Mononuclear cell (primary cell): ENCODE data around the gene SAMMSON. TPM values are rescaled to one million over a fixed set of nuclear protein-coding genes. Genes with fewer than 3 reads are reported as not detected.

ENCODE experiments used
- H3K27me3 ChIP-seq: 2 replicates; pipeline ENCODE4 v1.6.0; 2011; ENCODE audit warnings: low read length, control low read depth; ENCODE audit not compliant: insufficient read depth
- H3K4me1 ChIP-seq: 2 replicates; pipeline ENCODE4 v1.5.1; 2011; ENCODE audit warnings: mild to moderate bottlenecking, low read length, control low read depth; ENCODE audit not compliant: insufficient read depth
- H3K4me3 ChIP-seq: 2 replicates; pipeline ENCODE4 v1.5.1; 2011; ENCODE audit warnings: mild to moderate bottlenecking, low read length, moderate library complexity
- H3K9me3 ChIP-seq: 2 replicates; pipeline ENCODE4 v1.5.1; 2011; ENCODE audit warnings: low read depth, mild to moderate bottlenecking, control low read depth, low read length
- total RNA-seq: library from RNA; depleted of rRNA; stranded (reverse); fragments of >200 nt; gene quantifications from one replicate; pipeline ENCODE4 v1.2.3, GENCODE V29; 2012

Gene SAMMSON
- total RNA-seq, 1 donor = not detected

GRCh38 chr3:70095260-70095659 lies 95.7 kb downstream of the SAMMSON start:
- Histone ChIP-seq H3K27me3 (no peaks in the 10 kb centered on the region), H3K4me3 (no peak overlapping the region), H3K9me3 (no peaks in the 10 kb centered on the region), H3K4me1 (no peaks in the 10 kb centered on the region)

GRCh38 chr3:70096376-70097066 lies 97.0 kb downstream of the SAMMSON start:
- H3K27me3 ChIP-seq = no peaks in the 10 kb centered on the region
- H3K4me1 ChIP-seq = no peaks in the 10 kb centered on the region
- no peaks in the 10 kb centered on the region for H3K9me3 ChIP-seq
- no peak overlapping the region for H3K4me3 ChIP-seq

- Histone ChIP-seq H3K9me3 (no peaks in the 10 kb centered on the region), H3K4me3 (no peak overlapping the region), H3K4me1 (no peaks in the 10 kb centered on the region), H3K27me3 (no peaks in the 10 kb centered on the region)
These were observed 97.6 kb downstream of the SAMMSON start for GRCh38 chr3:70097084-70097483.

- H3K4me3 ChIP-seq = no peak overlapping the region
- H3K9me3 ChIP-seq = no peaks in the 10 kb centered on the region
- no peaks in the 10 kb centered on the region for H3K4me1 ChIP-seq
- H3K27me3 ChIP-seq = no peaks in the 10 kb centered on the region
These were observed 108.5 kb downstream of the SAMMSON start for GRCh38 chr3:70108072-70108471.

GRCh38 chr3:70108546-70108945 lies 109.0 kb downstream of the SAMMSON start:
- Histone ChIP-seq H3K9me3 (no peaks in the 10 kb centered on the region), H3K4me3 (no peak overlapping the region), H3K4me1 (no peaks in the 10 kb centered on the region), H3K27me3 (no peaks in the 10 kb centered on the region)

- Histone ChIP-seq H3K4me1 (no peaks in the 10 kb centered on the region), H3K4me3 (no peak overlapping the region), H3K9me3 (no peaks in the 10 kb centered on the region), H3K27me3 (no peaks in the 10 kb centered on the region)
These were observed 110.5 kb downstream of the SAMMSON start for GRCh38 chr3:70110066-70110465.

- H3K4me1 ChIP-seq = no peaks in the 10 kb centered on the region
- H3K9me3 ChIP-seq = no peaks in the 10 kb centered on the region
- no peak overlapping the region for H3K4me3 ChIP-seq
- peaks cover 3% of the 10 kb centered on the region for H3K27me3 ChIP-seq
These were observed 111.9 kb downstream of the SAMMSON start for GRCh38 chr3:70111411-70111810.

- Histone ChIP-seq H3K4me3 (no peak overlapping the region), H3K27me3 (peaks cover 3% of the 10 kb centered on the region), H3K9me3 (no peaks in the 10 kb centered on the region), H3K4me1 (no peaks in the 10 kb centered on the region)
These were observed 113.2 kb downstream of the SAMMSON start for GRCh38 chr3:70112751-70113150.

- Histone ChIP-seq H3K4me3 (no peak overlapping the region), H3K27me3 (peaks cover 3% of the 10 kb centered on the region), H3K9me3 (no peaks in the 10 kb centered on the region), H3K4me1 (no peaks in the 10 kb centered on the region)
These were observed 114.9 kb downstream of the SAMMSON start for GRCh38 chr3:70114431-70114830.

- Histone ChIP-seq H3K9me3 (no peaks in the 10 kb centered on the region), H3K27me3 (peaks cover 3% of the 10 kb centered on the region)
These were observed 120.3 kb downstream of the SAMMSON start for GRCh38 chr3:70119879-70120278.

More at GRCh38 chr3:70119879-70120278, 120.3 kb downstream of the SAMMSON start:
- Histone ChIP-seq H3K4me1 (no peaks in the 10 kb centered on the region), H3K4me3 (no peak overlapping the region)
